Right renal pelvis (tissue), 4 donors: ENCODE measurements around the gene FANK1. TPM values are rescaled to one million over a fixed set of nuclear protein-coding genes. Genes with fewer than 3 reads are reported as not detected.

Experiments used
- DNase-seq, 4 donors: peaks; one replicate each; pipeline ENCODE4 v3.0.0-alpha.2; 2013; ENCODE audit warnings: low read depth in 4 of 4, low spot score in 3 of 4, missing footprints in 1 of 4
- polyA plus RNA-seq, 4 donors: library from polyadenylated mRNA; unstranded; fragments of 120-200 nt; gene quantifications; one replicate each; pipeline ENCODE4 v1.2.1, GENCODE V29; 2013; ENCODE audit not compliant: insufficient read length in 4 of 4

FANK1 gene, protein sequence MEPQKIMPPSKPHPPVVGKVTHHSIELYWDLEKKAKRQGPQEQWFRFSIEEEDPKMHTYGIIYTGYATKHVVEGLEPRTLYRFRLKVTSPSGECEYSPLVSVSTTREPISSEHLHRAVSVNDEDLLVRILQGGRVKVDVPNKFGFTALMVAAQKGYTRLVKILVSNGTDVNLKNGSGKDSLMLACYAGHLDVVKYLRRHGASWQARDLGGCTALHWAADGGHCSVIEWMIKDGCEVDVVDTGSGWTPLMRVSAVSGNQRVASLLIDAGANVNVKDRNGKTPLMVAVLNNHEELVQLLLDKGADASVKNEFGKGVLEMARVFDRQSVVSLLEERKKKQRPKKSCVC
- polyA plus RNA-seq = 10 to 100 TPM in 1 of 4 donors, 1 to 10 TPM in 3; 7.1 to 10.1 (median 8.1) TPM

GRCh38 chr10:125896088-125896934 is at the start of gene FANK1:
FANK1 (plus strand) TSS chr10:125896564; CDS start chr10:125896643, 79 bp downstream.
- DNase-seq = peak; percentile 77 to 84 (median 80)

DNA sequence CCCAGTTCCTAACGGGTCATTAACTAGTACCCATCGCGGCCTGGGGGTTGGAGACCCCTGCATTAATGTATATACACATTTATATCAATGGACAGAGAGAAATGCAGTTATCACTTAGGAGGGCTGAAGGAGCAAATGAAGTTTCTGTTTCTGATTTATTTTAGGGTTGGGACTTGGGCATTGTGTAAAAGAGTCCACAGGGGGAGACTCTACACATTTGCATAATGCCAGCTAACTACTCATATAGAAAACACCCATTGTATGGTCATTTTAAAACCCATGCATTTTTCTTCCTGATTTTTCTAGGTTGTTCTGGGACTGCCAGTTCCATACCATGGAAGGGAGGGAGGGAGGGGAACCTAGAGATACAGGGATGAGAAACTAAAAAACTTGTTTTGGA is 49.5 kb upstream of the FANK1 start:
- DNase-seq = no peak

DNA sequence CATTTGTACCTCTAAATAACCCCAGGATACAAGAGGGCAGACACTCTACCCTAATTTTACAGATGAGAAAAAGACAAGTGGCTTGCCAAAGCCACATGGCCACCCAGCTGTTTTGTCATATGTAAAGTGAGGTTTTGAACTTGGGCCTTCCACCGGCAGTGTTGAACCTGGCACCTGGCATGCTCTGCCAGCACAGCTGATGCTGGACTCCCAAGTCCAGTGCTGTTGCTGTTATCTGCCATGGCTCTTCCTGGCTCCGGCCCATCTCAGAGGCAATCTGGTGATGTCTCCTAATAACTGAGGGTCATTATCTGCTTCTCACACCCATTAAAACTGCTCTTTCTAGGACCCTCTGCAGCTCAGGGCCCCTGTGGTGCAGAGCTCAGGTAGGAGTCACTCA is 48.0 kb upstream of the FANK1 start:
- DNase-seq = no peak

- no peak for DNase-seq
Measured at GRCh38 chr10:125848857-125849256, 47.5 kb upstream of the FANK1 start.

DNA sequence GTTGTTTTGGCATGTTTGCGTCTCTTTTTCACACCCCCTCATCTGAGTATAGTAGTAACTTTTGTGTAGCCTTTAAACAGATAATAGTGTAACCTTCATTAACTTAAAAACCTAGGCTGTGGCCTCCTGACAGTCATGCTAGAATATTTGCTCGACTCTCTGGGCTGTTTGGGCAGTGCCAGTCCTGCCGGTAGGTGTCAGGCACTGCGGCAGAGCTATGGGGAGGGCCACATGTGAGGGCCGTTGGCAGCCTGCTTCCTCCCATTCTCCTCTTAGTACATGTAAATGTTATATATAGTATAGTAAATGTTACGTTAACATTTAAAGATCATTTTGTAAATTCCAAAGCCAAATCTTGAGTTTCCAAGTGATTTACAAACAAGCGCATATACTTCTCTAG is 46.9 kb upstream of the FANK1 start:
- DNase-seq = no peak

GRCh38 chr10:125850766-125851731 is 45.3 kb upstream of the FANK1 start:
- DNase-seq = no peak

DNA sequence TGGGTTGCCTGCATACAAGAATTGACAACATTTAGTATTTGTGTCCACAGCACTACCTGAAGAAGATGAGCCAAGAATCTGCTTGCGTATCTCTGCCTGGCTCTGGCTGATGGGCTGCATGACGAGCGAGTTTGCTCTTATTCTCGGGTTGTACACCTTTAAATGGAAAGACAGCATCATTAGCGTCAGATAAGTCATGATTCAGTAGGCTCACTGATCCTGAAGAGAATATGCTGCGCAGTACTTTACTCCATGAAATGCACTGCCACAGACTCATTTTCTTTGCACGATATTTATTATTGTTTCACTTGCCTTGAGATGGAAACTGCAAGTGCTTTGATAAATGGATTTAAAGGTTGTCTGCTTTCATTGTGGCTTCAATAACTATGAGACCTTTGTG is 43.9 kb upstream of the FANK1 start:
- DNase-seq = no peak

DNA sequence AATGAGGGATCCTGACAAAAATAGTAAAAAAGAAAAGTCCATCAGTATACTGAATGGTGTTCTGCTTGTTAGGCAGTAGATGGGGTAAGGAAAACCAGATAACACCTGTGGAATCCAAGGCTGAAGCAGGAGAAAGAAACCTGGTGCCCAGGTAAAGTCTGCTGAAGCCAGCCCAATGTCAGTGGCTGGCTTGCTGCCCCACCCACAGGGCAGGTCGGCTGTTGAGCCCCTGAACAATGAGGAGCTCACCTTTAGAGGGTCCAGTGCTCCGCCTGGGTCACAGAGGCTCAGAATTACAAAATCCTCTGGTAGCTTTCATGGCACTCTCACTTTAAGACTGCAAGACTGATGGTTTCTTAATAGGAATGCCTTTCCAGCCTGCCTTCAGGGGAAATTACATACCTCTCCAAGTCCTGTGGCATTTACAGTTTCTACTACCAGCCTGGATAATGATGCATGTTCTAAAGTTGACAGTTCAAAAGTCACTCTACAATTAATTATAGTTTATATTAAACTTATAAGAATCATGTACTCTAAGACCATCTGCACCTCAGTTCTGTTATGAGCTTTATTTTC is 39.1 kb upstream of the FANK1 start:
- no peak for DNase-seq

DNA sequence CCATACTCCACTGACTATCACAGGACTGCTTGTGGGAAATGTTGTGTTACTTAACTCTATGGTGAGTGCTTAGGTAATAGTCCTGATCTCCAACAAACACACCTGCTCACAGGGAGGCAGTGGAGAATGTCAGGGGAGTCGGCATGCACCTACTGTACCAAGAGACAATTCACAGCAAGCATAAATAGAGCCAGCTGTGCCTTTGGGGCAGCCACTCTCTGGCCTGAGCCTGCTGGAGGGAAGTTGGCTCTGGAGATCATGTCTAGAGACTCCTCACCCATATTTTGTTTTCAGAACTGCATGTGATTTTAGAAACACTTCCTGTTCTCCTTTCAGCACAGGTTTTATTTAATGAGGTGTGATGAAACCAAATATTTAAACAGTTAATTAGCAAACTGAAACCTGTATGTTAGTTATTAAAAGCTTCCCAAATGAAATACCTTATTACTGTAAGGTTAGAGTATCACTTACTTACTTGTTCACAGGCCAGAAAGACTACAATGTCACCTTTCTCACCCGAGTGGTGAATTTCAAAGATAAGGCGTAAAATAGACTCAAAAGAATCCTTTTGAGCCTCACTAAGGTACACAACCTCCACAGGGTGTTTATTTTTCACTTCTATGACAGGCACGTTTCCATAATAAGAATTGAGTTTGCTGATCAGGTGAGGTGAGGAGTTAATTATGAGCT is 37.1 kb upstream of the FANK1 start:
- no peak for DNase-seq

- no peak for DNase-seq
Measured at GRCh38 chr10:125865120-125865519, 31.2 kb upstream of the FANK1 start.

DNA sequence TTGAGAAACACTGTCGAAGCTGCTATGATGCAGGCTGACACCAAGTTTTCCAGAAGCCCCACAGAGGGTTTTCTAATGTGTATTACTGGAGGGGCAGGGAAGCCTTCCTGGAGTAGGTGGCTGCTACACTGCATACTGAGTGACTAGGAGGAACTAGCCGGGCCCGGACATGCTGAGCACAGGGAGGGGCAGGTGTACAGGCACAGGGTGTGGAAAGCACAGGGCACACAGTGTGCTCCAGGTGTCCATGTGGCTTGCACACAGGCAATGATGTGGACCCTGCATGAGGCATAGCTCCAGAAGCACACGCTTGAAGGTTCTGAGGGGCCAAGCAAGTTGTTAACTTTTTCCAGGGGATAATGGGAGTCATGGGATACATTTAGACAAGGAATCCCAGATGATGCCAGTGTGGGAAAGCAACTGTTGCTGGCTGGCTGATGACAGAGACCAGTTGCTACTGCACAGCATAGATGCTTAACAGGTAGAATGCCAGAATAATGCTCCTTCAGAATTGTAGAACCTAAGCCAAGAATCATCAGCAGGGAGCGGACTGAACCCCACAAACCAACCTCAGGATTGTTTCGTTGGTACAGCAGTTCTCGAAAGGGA is 29.8 kb upstream of the FANK1 start:
- no peak for DNase-seq

DNA sequence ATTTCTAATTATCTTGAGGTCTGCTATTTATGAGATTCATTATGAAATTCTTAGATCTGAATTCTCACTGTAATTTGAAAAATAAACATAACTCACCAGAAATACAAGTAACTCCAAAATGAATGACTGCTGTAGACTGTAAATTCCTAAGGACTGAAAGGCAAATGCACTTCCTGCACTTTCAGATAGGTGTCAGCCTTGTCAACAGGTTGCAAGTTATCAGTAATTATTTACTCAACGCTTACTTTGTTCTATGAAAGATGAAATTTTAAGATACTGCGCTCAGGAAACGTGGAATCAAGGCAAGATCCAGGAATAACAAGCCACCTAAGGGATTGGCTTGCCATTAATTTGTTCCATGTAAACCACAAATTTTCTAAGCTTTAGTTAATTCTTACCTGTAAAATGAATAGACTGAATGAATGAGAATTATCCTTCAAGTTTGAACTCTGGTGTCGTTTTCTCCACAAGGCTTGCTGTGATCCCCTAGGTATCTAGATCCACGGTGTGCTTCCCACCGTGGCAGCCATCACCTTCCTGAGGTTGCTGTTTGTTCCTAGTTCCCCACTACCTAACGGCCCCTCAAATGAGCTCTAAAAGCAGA is 27.9 kb upstream of the FANK1 start:
- DNase-seq = no peak

DNA sequence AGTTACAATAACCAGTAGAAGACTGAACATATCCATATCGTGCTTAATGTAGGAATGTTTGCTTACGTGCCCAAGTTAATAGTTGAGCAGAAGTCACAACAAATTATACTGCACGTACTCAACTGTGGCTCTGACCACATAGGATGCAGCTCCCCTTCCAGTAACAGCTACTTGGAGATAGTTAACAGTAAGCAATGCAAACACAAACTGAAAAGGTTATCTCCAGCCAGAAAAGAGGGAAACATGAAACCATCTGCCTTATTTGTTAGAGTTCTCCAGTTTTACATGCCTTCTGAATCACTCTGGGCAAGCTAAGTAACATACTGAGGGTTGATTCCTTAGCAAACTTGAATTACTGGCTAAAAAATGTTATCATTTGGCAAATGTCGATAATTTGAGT is 25.0 kb upstream of the FANK1 start:
- DNase-seq = no peak

GRCh38 chr10:125878957-125879835 is 17.2 kb upstream of the FANK1 start:
- DNase-seq = no peak

- no peak for DNase-seq
Measured at GRCh38 chr10:125880719-125881118, 15.6 kb upstream of the FANK1 start.

- no peak for DNase-seq
Measured at GRCh38 chr10:125881192-125881591, 15.2 kb upstream of the FANK1 start, which contains the start of gene DHX32. DHX32 (minus strand) TSS chr10:125881292; CDS start chr10:125880824, 468 bp downstream.

- DNase-seq = no peak
Measured at GRCh38 chr10:125882596-125882995, 13.8 kb upstream of the FANK1 start.

- no peak for DNase-seq
Measured at GRCh38 chr10:125883211-125883610, 13.2 kb upstream of the FANK1 start.
